ENCODE results near the gene C9orf50.

Gene C9orf50

GRCh38 chr9:129631674-129632129, 10.8 kb upstream of the C9orf50 start:
- DNase-seq (ENCODE audit: low spot score) = no peak

GRCh38 chr9:129630967-129631673, 10.2 kb upstream of the C9orf50 start:
- no peak for DNase-seq (ENCODE audit: low spot score)

GRCh38 chr9:129629251-129629820, 8.4 kb upstream of the C9orf50 start:
- DNase-seq (ENCODE audit: low spot score) = no peak

DNA sequence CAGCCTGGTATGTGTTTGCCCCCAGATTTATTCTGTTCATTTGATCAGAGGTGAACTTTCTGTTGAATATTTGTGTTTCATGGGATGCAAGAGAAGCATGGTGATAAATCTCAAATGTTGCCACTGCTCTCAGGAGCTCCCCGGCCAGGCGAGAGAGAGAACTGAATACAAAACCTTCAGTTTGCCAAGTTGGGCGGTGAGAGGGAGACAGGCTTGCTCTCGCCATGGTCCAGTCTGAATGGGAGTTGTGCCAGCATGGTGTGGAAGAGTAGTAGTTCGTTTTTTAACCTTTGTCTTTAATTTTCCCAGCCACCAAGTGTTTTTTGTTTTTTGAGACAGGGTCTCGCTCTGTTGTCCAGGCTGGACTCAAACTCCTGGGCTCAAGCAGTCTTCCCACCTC, 7.8 kb upstream of the C9orf50 start:
- no peak for DNase-seq (ENCODE audit: low spot score)

DNA sequence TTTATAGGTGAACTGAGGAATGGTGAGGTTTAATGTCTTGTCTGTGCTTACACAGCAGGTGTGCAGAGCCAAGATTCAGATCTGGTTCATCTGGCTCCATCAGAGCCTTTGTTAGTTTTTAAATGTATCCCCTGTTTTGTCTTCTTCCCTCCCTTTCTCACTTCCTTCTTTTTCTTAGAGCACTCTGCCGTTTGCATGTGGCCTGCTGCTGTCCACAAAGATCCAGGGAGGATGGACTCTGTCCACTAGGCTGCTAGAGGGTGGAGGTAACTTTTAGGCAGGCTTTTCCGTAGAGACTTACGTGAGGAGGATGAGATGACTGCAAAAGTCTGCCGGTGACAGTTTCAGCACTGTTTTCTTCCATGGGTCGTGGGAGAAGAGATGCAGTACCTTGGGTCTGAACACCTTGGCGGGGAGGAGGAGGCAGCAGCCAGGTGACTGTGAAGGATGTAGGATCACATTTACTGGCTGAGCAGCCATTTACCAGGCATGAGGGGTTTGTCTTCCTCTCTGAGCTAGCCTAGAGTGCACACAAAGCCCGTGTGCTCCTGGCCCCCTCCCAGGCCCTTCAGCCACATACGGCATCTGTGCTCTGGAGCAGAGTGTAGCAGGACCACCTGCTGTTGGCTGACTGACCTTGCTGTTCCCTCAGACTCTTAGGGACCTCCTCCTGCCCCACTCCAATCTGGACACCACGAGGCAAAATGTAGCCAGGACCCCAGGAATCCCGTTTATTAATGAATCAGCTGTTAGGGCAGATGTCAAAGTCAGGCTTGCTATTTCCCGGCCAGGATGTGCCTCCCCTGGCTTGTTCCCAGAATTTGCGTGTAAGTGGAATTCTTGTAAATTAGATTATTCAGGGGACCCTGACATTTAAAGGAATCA, 6.9 kb upstream of the C9orf50 start:
- no peak for DNase-seq (ENCODE audit: low spot score)

GRCh38 chr9:129626625-129627284, 5.9 kb upstream of the C9orf50 start:
- DNase-seq (ENCODE audit: low spot score) = peak; percentile 76

DNA sequence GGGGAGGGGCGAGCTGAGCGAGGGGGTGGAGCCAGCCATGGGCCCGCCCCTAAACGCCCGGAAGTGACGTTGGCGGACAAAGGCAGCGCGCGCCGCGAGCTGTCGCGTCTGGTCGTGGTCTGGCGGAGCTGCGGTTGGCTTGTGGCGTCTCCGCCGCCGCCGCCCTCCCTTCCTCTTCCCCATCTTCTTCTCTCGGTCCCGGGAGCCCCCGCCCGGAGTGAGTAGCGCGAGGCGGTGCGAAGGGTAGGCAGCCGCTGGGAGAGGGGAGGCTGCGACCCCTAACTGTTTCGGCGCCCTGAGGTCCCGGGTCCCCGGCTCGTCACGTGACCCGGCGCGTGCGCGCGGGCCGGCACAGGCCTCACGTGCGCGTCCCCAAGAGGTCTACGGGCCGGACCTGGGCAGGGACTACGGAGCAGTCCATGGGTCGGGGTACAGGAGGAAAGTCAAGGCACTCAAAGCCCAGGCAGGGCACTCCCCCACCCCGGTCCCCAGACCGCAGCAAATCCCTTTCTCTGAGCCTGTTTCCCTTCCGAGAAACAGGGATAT, 5.3 kb upstream of the C9orf50 start, which contains the start of gene NTMT1:
Gene NTMT1 (plus strand): TSS at position 85 of the 546 bp plus-strand sequence. CDS start 6,541 bp downstream, outside the sequence.
- peak; percentile 86 for DNase-seq (ENCODE audit: low spot score)

GRCh38 chr9:129624947-129625346, 4.0 kb upstream of the C9orf50 start:
- peak; percentile 84 for DNase-seq (ENCODE audit: low spot score)

DNA sequence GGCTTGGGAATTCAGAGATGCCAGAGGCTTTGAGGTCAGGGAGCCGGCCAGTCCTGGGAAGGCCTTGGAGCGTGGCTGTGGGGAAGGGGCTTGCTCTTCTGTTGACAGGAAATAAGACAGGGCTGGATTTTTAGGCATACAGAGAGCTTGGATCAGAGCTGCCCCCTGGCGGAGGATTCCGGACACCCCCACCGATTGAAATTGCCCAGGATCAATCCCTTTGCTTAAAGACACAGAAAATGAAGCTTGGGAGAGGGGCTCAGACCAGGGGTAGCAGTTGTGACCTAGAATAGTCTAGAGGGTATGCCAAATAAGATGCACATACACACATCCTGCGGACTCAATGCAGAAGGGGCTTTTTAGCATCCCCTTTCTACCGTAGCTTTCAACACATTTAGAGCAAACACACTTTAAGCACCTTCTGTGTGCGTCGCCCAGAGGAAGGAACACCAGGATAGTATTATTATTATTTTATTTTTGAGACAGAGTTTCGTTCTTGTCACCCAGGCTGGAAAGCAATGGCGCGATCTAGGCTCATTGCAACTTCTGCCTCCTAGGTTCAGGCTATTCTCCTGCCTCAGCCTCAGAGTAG, 3.4 kb upstream of the C9orf50 start:
- DNase-seq (ENCODE audit: low spot score) = peak; percentile 79

DNA sequence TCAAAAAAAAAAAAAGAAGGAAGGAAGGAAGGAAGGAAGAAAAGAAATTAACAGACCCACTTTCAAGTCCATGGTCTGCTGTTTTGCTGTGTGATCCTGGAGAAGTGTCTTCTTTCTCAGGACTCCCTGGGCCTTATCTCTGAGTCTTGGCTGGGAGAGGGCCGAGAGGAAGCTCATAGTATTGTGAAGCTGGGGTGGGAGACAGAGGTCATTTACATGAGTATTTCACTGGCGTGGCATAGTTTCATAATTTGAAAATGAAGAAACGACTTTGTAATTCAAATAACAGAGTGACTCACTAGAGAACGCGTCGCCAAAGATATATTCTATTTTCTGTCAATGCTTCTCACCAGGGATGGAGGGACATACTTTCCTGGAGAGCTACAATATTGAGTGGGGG, 2.4 kb upstream of the C9orf50 start:
- no peak for DNase-seq (ENCODE audit: low spot score)

- DNase-seq (ENCODE audit: low spot score) = no peak
These were observed 873 bp downstream of the C9orf50 start for GRCh38 chr9:129619787-129620668.

GRCh38 chr9:129617167-129617566, 3.7 kb downstream of the C9orf50 start:
- DNase-seq (ENCODE audit: low spot score) = peak; percentile 69

DNA sequence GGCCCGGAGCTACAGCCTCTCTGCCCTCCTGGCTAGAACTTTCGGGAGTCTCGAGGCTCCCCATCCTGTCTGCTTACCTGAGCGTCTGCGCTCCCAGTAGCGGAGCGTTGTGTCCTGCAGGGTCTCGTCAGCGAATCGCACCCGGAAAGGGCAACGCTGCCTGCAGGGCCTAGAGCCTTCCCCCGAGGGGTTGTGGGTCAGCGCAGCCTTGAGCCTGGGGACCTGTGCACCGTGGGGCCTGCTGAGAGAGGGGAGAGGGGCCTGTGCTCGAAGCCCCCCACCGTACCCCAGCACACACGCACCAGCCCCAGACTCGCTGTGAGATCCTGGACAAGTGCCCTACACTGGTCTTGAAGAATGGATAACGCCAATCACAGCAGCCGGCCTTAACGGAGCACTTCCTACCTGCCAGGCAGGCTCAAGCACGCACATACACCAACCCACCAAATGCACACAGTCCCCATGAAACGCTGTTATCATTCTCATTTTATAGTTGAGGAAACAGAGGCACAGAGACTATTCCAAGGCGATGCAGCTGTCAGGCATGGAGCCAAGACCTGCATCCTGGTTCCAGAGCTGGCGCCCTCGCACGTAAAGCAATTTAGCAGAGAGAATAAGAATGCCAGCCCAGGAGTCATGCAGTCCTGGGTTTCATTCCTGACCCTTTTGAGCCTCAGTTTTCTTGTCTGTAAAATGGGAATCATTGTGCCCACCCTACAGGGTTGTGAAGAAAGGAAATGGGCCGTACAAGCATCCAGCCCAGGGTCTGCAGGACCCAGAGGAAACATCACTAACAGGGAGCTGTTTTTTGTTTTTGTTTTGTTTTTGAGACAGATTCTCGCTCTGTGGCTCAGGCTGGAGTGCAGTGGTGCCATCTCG, 5.3 kb downstream of the C9orf50 start:
- no peak for DNase-seq (ENCODE audit: low spot score)

- no peak for DNase-seq (ENCODE audit: low spot score)
These were observed 6.0 kb downstream of the C9orf50 start for GRCh38 chr9:129614932-129615331.

GRCh38 chr9:129613520-129614175, 7.3 kb downstream of the C9orf50 start:
- DNase-seq (ENCODE audit: low spot score) = no peak

- no peak for DNase-seq (ENCODE audit: low spot score)
These were observed 7.9 kb downstream of the C9orf50 start for GRCh38 chr9:129612815-129613519.

- no peak for DNase-seq (ENCODE audit: low spot score)
These were observed 8.8 kb downstream of the C9orf50 start for GRCh38 chr9:129612123-129612522.

DNA sequence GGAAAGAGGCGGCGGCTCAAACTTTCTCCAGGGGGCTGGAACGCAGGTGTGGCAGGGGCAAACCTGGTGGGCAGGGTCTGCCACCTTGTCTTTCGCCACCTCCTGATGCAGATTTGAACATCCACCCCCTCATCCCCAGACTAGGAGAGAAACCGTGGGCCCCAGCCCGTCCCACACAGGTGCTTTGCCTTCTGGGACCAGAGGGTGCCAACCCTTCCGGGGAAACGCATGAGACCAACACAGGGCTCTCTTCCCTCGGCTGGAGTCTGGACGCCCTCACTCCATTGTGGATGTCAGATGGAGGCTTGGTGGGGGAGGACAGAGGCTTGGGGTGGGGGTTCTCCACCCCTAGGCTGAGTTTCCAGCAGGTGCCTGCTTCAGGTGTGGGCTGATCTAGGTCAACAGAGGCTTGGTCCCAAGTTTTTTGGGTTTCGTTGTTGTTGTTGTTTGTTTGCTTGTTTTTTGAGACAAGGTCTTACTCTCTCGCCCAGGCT, 9.5 kb downstream of the C9orf50 start:
- DNase-seq (ENCODE audit: low spot score) = no peak

All from NAMALWA (cell line).